HFF-Myc (cell line): Measurements from ENCODE around the gene TET2.

Experiments
- DNase-seq: peaks from one replicate; pipeline ENCODE4 v3.0.0-alpha.2; 2011; ENCODE audit warnings: low read depth; ENCODE audit errors: extremely low read depth
- H3K4me3 ChIP-seq: replicated peaks from 2 replicates; pipeline ENCODE4 v1.5.1; 2011; ENCODE audit warnings: low read depth, mild to moderate bottlenecking, control low read depth, low read length
- CTCF ChIP-seq: IDR thresholded peaks from 2 replicates; pipeline ENCODE4 v1.5.1; 2012; ENCODE audit warnings: mild to moderate bottlenecking, low read depth, low read length, control low read depth; ENCODE audit errors: missing control alignments

TET2 gene

GRCh38 chr4:105306820-105307219, 160.1 kb downstream of the TET2 start:
- no peak overlapping the region for H3K4me3 ChIP-seq
- no peak for DNase-seq
- TF ChIP-seq CTCF, result no peak

- H3K4me3 ChIP-seq, result no peak overlapping the region
- no peak for TF ChIP-seq CTCF
- DNase-seq, result no peak
Observed at GRCh38 chr4:105318486-105318885, 171.8 kb downstream of the TET2 start.

GRCh38 chr4:105327222-105327621, 180.5 kb downstream of the TET2 start:
- no peak for TF ChIP-seq CTCF

GRCh38 chr4:105327956-105328355, 181.3 kb downstream of the TET2 start:
- H3K4me3 ChIP-seq, result no peak overlapping the region
- TF ChIP-seq CTCF, result no peak
- DNase-seq, result no peak

More at GRCh38 chr4:105327222-105327621, 180.5 kb downstream of the TET2 start:
- no peak for DNase-seq
- H3K4me3 ChIP-seq, result no peak overlapping the region

- H3K4me3 ChIP-seq, result no peak overlapping the region
- no peak for DNase-seq
- TF ChIP-seq CTCF, result no peak
Observed at GRCh38 chr4:105329081-105329480, 182.4 kb downstream of the TET2 start.
